HG02623 (cell line): ENCODE results near the gene GDPD2.

Experiments
- ATAC-seq: cut with Tn5 transposase; IDR thresholded peaks from one replicate; pipeline ENCODE4 v1.9.1; 2021; ENCODE audit warnings: moderate library complexity; ENCODE audit not compliant: unreplicated experiment

The GDPD2 gene

GRCh38 chrX:70437011-70437410 is 13.9 kb downstream of the GDPD2 start:
- ATAC-seq, result no peak

- no peak for ATAC-seq
Measured at GRCh38 chrX:70437921-70438665, 15.0 kb downstream of the GDPD2 start.

- ATAC-seq, result no peak
Measured at GRCh38 chrX:70439016-70439415, 15.9 kb downstream of the GDPD2 start.

- ATAC-seq, result no peak
Measured at GRCh38 chrX:70442224-70442623, 19.1 kb downstream of the GDPD2 start.

- ATAC-seq, result no peak
Measured at GRCh38 chrX:70444326-70444945, 21.3 kb downstream of the GDPD2 start, which contains the start of gene DLG3. Gene DLG3 (plus strand): TSS chrX:70444835. CDS start chrX:70445202, 367 bp downstream.

GRCh38 chrX:70444946-70445656 is 22.0 kb downstream of the GDPD2 start:
- ATAC-seq, result no peak

- ATAC-seq, result no peak
Measured at GRCh38 chrX:70445951-70446350, 22.8 kb downstream of the GDPD2 start.

- ATAC-seq, result no peak
Measured at GRCh38 chrX:70446380-70447350, 23.6 kb downstream of the GDPD2 start.

- no peak for ATAC-seq
Measured at GRCh38 chrX:70449457-70449966, 26.4 kb downstream of the GDPD2 start.

- no peak for ATAC-seq
Measured at GRCh38 chrX:70452143-70452733, 29.1 kb downstream of the GDPD2 start.

- no peak for ATAC-seq
Measured at GRCh38 chrX:70453024-70453618, 30.0 kb downstream of the GDPD2 start.

- peak; percentile 48 for ATAC-seq
Measured at GRCh38 chrX:70454441-70455365, 31.6 kb downstream of the GDPD2 start.

- ATAC-seq, result no peak
Measured at GRCh38 chrX:70455366-70456202, 32.5 kb downstream of the GDPD2 start.

GRCh38 chrX:70456256-70456655 is 33.1 kb downstream of the GDPD2 start:
- ATAC-seq, result no peak

GRCh38 chrX:70461026-70461425 is 37.9 kb downstream of the GDPD2 start:
- no peak for ATAC-seq

- no peak for ATAC-seq
Measured at GRCh38 chrX:70464051-70464450, 40.9 kb downstream of the GDPD2 start.

GRCh38 chrX:70466968-70467367 is 43.9 kb downstream of the GDPD2 start:
- ATAC-seq, result no peak

- no peak for ATAC-seq
Measured at GRCh38 chrX:70468709-70469108, 45.6 kb downstream of the GDPD2 start.
